Gastrocnemius medialis (tissue), 4 donors: ENCODE results near the gene HEATR5B. TPM values are rescaled to one million over a fixed set of nuclear protein-coding genes. Genes with fewer than 3 reads are reported as not detected.
"Not testable (repeated sequence)": the region's sequence is repeated elsewhere in the genome, so short reads cannot be mapped to it uniquely, and the experiment has no call there.

Experiments used
- ATAC-seq, 2 donors: fragments of 150-250 bp; one replicate each; pipeline ENCODE4 v1.9.1; 2016
- DNase-seq, 2 donors: peaks; one replicate each; pipeline ENCODE4 v3.0.0-alpha.2; 2019
- H3K27ac ChIP-seq, 4 donors: fragments of 200-600 bp; sonication (generic); 1 replicate in 1 of 4; 2 replicates in 3 of 4; pipeline ENCODE4 v1.5.1; 2016 to 2018; ENCODE audit warnings: mild to moderate bottlenecking in 2 of 4, moderate library complexity in 1 of 4
- H3K27me3 ChIP-seq, 3 donors: fragments of 200-600 bp; sonication (generic) in 2 of 3; 1 replicate in 1 of 3; 2 replicates in 2 of 3; pipeline versions ENCODE4 v1.5.1 to v1.6.0; 2016 to 2019; ENCODE audit warnings: mild to moderate bottlenecking in 1 of 3, moderate library complexity in 1 of 3
- H3K36me3 ChIP-seq, 2 donors: fragments of 200-600 bp; sonication (generic) in 1 of 2; one replicate each; pipeline ENCODE4 v1.5.1; 2017 to 2018
- H3K4me1 ChIP-seq, 2 donors: fragments of 200-600 bp; sonication (generic) in 1 of 2; one replicate each; pipeline ENCODE4 v1.5.1; 2016 to 2017; ENCODE audit warnings: mild to moderate bottlenecking in 2 of 2
- H3K4me3 ChIP-seq, 4 donors: fragments of 200-600 bp; sonication (generic) in 3 of 4; 1 replicate in 1 of 4; 2 replicates in 3 of 4; pipeline ENCODE4 v1.5.1; 2016 to 2019; ENCODE audit warnings: mild to moderate bottlenecking in 2 of 4
- H3K9me3 ChIP-seq, 3 donors: fragments of 200-600 bp; sonication (generic) in 2 of 3; 1 replicate in 1 of 3; 2 replicates in 2 of 3; pipeline ENCODE4 v1.5.1; 2016 to 2019
- POLR2A ChIP-seq, 2 donors: fragments of 450-650 bp; IDR thresholded peaks; one replicate each; pipeline ENCODE4 v1.6.1; 2017; ENCODE audit warnings: antibody characterized with exemption in 2 of 2, mild to moderate bottlenecking in 2 of 2, moderate library complexity in 2 of 2
- in situ Hi-C, 4 donors: fragments of 200-750 bp; cut with MboI; loops; one replicate each; pipeline versions ENCODE4 v1.15.0 to v1.8.0; 2017; ENCODE audit warnings: low sequenced_read_pairs in 4 of 4
- intact Hi-C: fragments of 100-400 bp; cut with DNase I; formaldehyde crosslinking; loops from one replicate; pipeline ENCODE4 v1.15.1; 2023; ENCODE audit warnings: low total_unique reads
- total RNA-seq, 4 donors: library from RNA; depleted of rRNA; stranded (reverse); fragments of >200 nt; gene quantifications; one replicate each; pipeline versions ENCODE4 v1.1.0 to v1.2.3, GENCODE V29; 2016
- TF ChIP-seq, protein P1 (sequence below), 5 experiments: fragments of 450-650 bp in 3 of 5; fragments of 200-600 bp in 2 of 5; sonication (generic) in 2 of 5; IDR thresholded peaks in 4 of 5; conservative IDR thresholded peaks in 1 of 5; 1 replicate in 4 of 5; 2 replicates in 1 of 5; pipeline ENCODE4 v1.5.1; 2016 to 2019; ENCODE audit warnings: antibody characterized with exemption in 5 of 5, mild to moderate bottlenecking in 3 of 5, moderate library complexity in 3 of 5

HEATR5B gene
- total RNA-seq, 4 donors from 2014 or later: 6.8 to 10.0 (median 9.8) TPM

DNA sequence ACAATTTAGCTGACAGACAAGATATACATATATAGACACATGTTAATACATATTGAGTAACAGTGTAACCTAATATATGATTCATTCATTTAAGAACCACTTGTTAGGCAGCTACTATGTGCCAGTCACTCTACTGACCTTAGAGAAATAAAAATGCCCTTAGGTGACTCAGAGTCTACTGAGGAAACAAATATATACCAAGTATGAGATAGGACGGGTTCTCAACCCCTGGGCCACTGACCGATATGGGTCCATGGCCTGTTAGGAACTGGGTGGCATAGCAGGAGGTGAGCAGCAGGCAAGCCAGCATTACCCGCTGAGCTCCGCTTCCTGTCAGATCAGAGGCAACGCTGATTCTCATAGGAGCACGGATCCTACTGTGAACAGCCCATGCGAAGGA is 132.6 kb downstream of the HEATR5B start:
- intact Hi-C loops (no loop called here), in situ Hi-C loops (no loop called here)
- H3K27me3 ChIP-seq: no peaks in the 10 kb centered on the region
- TF ChIP-seq POLR2A (IDR thresholded peaks at IDR 0.05): no peak
- TF ChIP-seq, protein P1, sequence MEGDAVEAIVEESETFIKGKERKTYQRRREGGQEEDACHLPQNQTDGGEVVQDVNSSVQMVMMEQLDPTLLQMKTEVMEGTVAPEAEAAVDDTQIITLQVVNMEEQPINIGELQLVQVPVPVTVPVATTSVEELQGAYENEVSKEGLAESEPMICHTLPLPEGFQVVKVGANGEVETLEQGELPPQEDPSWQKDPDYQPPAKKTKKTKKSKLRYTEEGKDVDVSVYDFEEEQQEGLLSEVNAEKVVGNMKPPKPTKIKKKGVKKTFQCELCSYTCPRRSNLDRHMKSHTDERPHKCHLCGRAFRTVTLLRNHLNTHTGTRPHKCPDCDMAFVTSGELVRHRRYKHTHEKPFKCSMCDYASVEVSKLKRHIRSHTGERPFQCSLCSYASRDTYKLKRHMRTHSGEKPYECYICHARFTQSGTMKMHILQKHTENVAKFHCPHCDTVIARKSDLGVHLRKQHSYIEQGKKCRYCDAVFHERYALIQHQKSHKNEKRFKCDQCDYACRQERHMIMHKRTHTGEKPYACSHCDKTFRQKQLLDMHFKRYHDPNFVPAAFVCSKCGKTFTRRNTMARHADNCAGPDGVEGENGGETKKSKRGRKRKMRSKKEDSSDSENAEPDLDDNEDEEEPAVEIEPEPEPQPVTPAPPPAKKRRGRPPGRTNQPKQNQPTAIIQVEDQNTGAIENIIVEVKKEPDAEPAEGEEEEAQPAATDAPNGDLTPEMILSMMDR (IDR thresholded peaks at IDR 0.05 in 4 of 5, conservative IDR thresholded peaks at IDR 0.05 in 1 of 5): no peak
- no peaks in the 10 kb centered on the region for H3K36me3 ChIP-seq
- H3K27ac ChIP-seq: peak overlapping the region; percentile 78 to 82 (median 79)
- DNase-seq (peak in 1 of 2 donors; percentile 40), ATAC-seq (peak; percentile 97 to 99)
- no peaks in the 10 kb centered on the region for H3K9me3 ChIP-seq
- no peak overlapping the region for H3K4me3 ChIP-seq
- peaks cover 23 to 26% of the 10 kb centered on the region in 2 donors for H3K4me1 ChIP-seq

DNA sequence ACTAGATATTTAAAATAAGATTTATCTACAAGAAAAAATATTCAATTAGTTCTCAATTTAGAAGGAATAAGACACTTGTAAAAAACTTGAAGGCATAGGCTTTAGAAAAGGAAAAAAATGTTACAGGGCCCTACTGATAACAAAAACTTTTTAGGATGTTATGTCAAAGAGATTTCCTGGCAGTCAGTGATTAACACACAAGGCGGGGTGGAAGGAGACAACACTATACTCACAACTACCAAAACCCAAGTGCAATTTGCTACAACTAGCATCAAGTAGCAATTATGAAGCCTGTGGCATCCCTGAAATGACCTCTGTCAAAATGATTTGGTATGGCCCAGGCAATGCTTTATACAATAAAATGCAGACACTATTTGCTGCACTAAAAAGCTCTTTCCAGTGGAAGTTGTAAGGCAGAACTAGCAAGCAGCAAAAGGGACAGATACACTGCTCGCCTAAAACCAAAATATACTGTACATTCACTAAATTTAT is 133.1 kb downstream of the HEATR5B start:
- Histone ChIP-seq H3K27ac (peak overlapping the region; percentile 63 to 82 (median 79)), H3K4me1 (peaks cover 23 to 26% of the 10 kb centered on the region in 2 donors), H3K27me3 (no peaks in the 10 kb centered on the region), H3K9me3 (no peaks in the 10 kb centered on the region), H3K36me3 (no peaks in the 10 kb centered on the region), H3K4me3 (no peak overlapping the region)
- DNase-seq: no peak
- no peak for TF ChIP-seq POLR2A (IDR thresholded peaks at IDR 0.05)
- TF ChIP-seq, protein P1 (IDR thresholded peaks at IDR 0.05 in 4 of 5, conservative IDR thresholded peaks at IDR 0.05 in 1 of 5): no peak
- peak in 1 of 2 donors; percentile 28 for ATAC-seq
- in situ Hi-C loops (no loop called here), intact Hi-C loops (no loop called here)

DNA sequence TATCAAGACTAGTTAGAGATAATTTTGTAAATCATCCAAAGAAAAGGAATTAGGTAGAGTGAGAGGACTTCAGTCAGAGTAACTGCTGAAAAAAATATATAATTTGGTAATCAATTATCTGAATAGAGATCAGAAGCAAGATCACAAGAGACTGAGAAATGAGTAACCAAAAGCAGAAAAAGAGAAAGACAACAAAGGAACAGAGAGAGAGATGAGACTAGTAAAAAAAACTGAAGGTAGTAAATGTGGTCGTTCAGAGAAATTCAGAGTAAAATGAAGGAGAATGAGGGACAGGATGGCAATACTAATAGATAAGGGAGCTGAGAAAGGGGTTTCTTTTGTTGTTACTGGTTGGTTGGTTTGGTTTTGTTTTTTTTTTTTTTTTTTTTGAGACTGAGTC is 134.3 kb downstream of the HEATR5B start:
- H3K36me3 ChIP-seq: no peaks in the 10 kb centered on the region
- in situ Hi-C loops: no loop called here
- TF ChIP-seq, protein P1 (IDR thresholded peaks at IDR 0.05 in 4 of 5, conservative IDR thresholded peaks at IDR 0.05 in 1 of 5): no peak
- TF ChIP-seq POLR2A (IDR thresholded peaks at IDR 0.05): no peak
- H3K27ac ChIP-seq: no peak overlapping the region
- H3K9me3 ChIP-seq: no peaks in the 10 kb centered on the region
- no peaks in the 10 kb centered on the region for H3K27me3 ChIP-seq
- H3K4me3 ChIP-seq: no peak overlapping the region
- peaks cover 23 to 26% of the 10 kb centered on the region in 2 donors for H3K4me1 ChIP-seq
- DNase-seq (no peak), ATAC-seq (no peak)
- intact Hi-C loops: no loop called here

DNA sequence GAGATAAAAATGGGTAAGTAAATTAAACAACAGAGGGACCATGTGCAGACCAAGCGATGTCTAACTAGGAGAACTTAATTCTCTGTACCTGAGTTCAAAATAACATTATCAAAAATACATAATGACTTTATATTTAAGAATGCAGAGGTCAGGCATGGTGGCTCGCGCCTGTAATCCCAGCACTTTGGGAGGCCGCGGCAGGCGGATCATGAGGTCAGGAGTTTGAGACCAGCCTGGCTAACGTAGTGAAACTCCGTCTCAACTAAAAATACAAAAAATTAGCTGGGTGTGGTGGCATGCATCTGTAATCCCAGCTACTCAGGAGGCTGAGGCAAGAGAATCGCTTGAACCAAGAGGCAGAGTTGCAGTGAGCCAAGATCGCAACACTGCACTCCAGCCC is 138.9 kb downstream of the HEATR5B start:
- ATAC-seq, in situ Hi-C loops, H3K36me3 ChIP-seq, H3K27me3 ChIP-seq, H3K4me3 ChIP-seq, H3K27ac ChIP-seq, DNase-seq, intact Hi-C loops, H3K9me3 ChIP-seq, H3K4me1 ChIP-seq: not testable (repeated sequence)

DNA sequence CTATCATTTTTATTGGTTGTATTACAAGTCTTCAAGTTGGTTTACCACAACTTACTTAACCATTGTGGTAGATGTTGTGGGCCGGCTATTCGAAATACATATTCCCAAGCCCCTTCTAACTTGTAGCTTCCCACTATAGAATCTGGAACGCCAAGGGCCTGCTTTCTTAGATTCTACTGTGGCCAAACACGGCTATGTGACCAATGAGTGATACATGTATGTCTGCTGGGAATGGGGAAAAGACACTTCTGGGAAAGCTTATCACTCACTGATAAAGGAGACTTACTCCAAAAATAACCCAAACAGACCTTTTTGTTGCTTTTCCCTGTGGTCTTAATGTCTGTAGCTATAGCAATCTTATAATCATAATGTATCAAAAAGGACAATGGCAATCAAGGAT is 142.3 kb downstream of the HEATR5B start:
- H3K36me3 ChIP-seq: no peaks in the 10 kb centered on the region
- in situ Hi-C loops: no loop called here
- DNase-seq (no peak), ATAC-seq (no peak)
- no peak overlapping the region for H3K4me3 ChIP-seq
- H3K9me3 ChIP-seq: no peaks in the 10 kb centered on the region
- H3K4me1 ChIP-seq: no peaks in the 10 kb centered on the region
- intact Hi-C loops: no loop called here
- H3K27me3 ChIP-seq: no peaks in the 10 kb centered on the region
- TF ChIP-seq, protein P1 (IDR thresholded peaks at IDR 0.05 in 4 of 5, conservative IDR thresholded peaks at IDR 0.05 in 1 of 5): no peak
- TF ChIP-seq POLR2A (IDR thresholded peaks at IDR 0.05): no peak
- no peak overlapping the region for H3K27ac ChIP-seq

GRCh38 chr2:36936526-36936925 is 147.6 kb downstream of the HEATR5B start:
- H3K27ac ChIP-seq, H3K4me3 ChIP-seq, H3K36me3 ChIP-seq, H3K4me1 ChIP-seq, DNase-seq, H3K27me3 ChIP-seq, in situ Hi-C loops, intact Hi-C loops, H3K9me3 ChIP-seq, ATAC-seq: not testable (repeated sequence)

- Histone ChIP-seq H3K27ac (peak overlapping the region in 2 of 4 donors; percentile 60 to 75), H3K4me1 (peaks cover 3 to 13% of the 10 kb centered on the region in 2 donors)
- intact Hi-C loops, DNase-seq, H3K36me3 ChIP-seq, in situ Hi-C loops, H3K4me3 ChIP-seq, H3K9me3 ChIP-seq, ATAC-seq, H3K27me3 ChIP-seq: not testable (repeated sequence)
Observed at GRCh38 chr2:36931688-36932087, 152.5 kb downstream of the HEATR5B start.
